ENCODE data around the gene OR52K1.
"Not testable (repeated sequence)": the region's sequence is repeated elsewhere in the genome, so short reads cannot be mapped to it uniquely, and the experiment has no call there.

Gene OR52K1

GRCh38 chr11:4491405-4491804 is 9.0 kb downstream of the OR52K1 start:
- not testable (repeated sequence) for DNase-seq (ENCODE audit: low read depth in 4 of 4, low spot score in 1 of 4)

GRCh38 chr11:4491878-4492606 is 9.6 kb downstream of the OR52K1 start:
- DNase-seq (ENCODE audit: low read depth in 4 of 4, low spot score in 1 of 4), result no peak

DNA sequence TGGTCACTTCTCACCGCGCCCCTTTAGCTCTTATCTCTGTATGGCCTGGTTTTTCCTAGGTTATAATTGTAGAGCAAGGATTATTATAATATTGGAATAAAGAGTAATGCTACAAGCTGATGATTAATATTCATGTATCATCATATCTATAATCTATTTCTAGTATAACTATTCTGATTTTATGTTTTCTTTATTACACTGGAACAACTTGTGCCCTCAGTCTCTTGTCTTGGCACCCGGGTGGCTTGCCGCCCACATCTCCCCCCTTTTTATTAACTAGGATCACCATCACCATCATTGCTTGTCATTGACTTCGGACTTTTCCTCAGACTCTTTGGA is 11.0 kb downstream of the OR52K1 start:
- DNase-seq (ENCODE audit: low read depth in 4 of 4, low spot score in 1 of 4), result no peak

GRCh38 chr11:4495487-4495886 is 13.0 kb downstream of the OR52K1 start:
- DNase-seq (ENCODE audit: low read depth in 4 of 4, low spot score in 1 of 4), result no peak

DNA sequence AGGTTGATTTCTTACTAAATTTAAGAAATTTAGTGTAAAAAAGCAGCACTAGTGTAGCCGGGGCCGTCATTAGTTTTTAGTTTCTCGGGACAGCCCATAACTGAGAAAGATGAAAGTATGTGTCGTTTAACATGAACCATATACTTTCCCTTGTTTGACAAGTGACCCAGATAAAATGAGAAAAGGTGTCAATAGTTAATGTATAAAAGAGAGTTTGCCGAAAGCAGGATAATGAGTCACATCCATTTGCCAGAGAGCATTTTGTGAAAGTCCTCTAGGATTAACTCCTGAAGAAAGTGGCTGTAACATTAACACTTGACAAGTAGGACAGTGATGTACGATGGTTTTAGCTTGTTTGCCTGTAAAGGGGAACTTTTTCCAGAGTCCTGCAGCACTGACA is 13.5 kb downstream of the OR52K1 start:
- DNase-seq (ENCODE audit: low read depth in 4 of 4, low spot score in 1 of 4), result no peak

- no peak for DNase-seq (ENCODE audit: low read depth in 4 of 4, low spot score in 1 of 4)
Observed at GRCh38 chr11:4496557-4497248, 14.3 kb downstream of the OR52K1 start.

DNA sequence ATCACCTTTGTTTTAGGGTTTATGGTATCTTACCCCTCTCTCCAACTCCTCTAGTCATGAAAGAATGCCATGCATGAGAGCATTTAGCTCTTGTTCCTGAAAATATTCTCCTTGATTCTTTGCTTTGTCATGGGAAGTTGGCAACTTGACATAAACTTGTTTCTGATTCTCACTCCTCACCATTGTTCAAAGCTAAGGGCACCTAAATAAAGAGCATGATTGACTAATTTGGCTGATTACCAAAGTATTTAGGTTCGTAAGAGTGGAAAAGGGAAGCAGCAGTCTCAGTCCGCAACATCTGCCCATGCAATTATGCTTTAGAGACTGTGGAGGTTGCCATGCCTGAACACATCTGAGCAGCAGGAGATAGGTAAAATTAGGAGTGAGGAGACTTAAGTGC is 26.4 kb downstream of the OR52K1 start:
- DNase-seq (ENCODE audit: low read depth in 4 of 4, low spot score in 1 of 4), result no peak

DNA sequence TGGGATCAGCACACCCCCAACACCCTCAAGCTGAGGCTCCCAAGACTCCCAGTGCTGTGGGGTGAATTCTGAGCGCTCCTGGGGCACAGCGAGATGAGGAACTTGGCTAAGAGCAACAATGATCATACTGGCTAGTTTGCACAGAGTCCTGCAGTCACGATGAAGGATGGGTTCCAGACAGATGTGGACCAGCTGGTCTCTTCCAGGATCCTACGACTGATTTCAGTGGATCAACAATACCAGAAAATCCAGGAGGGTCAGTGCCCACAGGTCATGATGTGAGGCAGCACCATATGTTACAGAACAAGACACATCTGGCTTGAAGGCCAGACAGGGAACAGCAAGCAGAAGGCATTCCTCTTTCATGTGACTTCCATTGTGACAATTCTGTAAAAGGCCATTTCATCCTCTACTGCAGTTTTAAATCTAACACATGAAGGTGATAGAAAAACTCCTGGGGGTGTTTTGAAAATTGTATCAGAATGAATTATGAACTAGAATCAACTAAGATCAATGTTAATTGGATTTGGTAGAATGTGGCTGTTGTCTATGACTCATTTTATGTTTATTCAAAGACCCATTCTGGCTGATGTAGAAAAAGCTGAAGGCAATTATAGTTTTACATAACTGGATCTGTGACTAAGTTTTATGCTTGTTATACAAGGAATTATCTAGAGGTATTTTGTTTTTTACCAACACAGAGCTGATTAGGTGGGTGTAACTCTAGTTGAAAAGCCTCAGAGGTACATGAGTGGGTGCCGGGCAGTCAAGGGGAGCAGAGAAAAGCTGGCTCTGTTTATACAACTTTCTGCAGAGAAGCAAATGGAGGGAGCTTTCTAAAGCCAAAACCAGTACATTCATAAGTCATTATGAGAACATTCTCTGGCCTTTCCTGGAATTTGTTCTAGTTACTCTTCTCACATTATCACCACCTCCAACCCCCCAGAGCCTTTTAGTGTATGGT is 29.1 kb downstream of the OR52K1 start:
- DNase-seq (ENCODE audit: low read depth in 4 of 4, low spot score in 1 of 4), result no peak

DNA sequence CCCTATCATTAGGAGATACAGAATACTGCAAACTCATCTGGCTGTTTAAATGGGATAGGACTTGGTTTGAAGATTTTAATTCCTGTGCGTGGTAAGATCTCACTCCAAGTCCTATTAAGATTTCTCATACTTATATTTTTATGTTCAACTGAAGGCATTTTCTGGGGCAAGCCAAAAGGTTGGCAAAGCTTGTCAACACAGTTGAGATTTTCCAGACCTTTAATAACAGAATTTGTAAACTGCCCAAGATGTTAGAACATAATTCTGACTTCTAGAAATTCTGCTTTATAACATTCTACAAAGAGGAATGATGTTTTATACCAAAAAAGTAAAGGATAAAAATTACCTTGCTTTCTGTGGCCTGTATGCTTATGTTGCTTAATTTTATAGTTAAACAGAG is 31.8 kb downstream of the OR52K1 start:
- no peak for DNase-seq (ENCODE audit: low read depth in 4 of 4, low spot score in 1 of 4)

- no peak for DNase-seq (ENCODE audit: low read depth in 4 of 4, low spot score in 1 of 4)
Observed at GRCh38 chr11:4522339-4522738, 39.9 kb downstream of the OR52K1 start.

- no peak for DNase-seq (ENCODE audit: low read depth in 4 of 4, low spot score in 1 of 4)
Observed at GRCh38 chr11:4522752-4523151, 40.3 kb downstream of the OR52K1 start.

GRCh38 chr11:4523666-4524065 is 41.2 kb downstream of the OR52K1 start:
- no peak for DNase-seq (ENCODE audit: low read depth in 4 of 4, low spot score in 1 of 4)

DNA sequence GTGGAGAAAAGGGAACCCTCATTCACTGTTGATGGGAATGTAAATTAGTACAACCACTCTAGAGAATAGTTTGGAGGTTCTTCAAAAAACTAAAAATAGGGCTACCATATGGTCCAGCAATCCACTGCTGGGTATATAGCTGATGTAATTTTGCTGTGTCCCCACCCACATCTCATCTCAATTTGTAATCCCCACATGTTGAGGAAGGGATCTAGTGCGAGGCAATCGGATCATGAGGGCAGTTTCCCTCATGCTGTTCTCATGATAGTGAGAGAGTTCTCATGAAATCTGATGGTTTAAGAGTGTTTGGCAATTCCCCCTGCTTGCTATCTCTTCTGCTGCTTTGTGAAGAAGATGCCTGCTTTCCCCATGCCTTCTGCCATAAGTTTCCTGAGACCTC is 45.5 kb downstream of the OR52K1 start:
- no peak for DNase-seq (ENCODE audit: low read depth in 4 of 4, low spot score in 1 of 4)

DNA sequence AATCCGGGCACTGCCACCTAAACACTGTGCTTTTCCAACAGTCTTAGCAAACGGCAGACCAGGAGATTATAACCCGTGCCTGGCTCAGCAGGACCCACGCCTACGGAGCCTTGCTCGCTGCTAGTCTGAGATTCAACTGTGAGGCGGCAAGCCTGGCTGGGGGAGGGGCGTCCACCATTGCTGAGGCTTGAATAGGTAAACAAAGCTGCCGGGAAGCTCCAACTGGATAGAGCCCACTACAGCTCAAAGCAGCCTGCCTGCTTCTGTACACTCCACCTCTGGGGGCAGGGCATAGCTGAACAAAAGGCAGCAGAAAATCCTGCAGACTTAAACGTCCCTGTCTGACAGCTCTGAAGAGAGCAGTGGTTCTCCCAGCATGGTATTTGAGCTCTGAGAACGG is 49.2 kb downstream of the OR52K1 start:
- not testable (repeated sequence) for DNase-seq (ENCODE audit: low read depth in 4 of 4, low spot score in 1 of 4)

DNA sequence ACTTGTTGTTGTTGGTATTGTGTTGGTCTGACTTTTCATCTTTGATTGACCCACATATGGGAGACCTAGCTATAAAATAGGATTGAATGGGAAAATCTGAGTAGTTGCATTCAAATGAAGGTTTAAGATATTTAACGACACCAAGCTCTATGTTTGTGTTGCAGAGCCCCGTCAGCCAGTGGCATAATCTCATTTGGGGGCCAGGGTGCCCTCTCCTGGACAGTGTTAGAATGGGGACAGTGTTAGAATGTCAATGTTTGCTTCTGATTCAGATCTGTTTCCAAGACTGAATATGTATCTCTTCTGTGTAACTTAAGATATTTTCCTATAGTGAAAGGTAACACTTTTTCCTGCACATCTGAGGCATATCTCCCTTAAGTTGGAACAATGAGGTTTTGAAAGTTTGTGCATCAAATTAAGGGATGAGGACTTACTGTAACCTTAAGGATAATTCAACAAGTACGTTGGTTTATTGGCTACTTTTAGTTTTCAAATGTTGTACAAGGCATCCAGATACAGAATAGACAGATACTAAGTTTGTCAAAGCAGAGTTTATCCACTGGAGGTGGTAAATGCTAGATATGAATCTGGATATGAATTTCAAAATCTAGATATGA is 57.3 kb downstream of the OR52K1 start:
- DNase-seq (ENCODE audit: low read depth in 4 of 4, low spot score in 1 of 4), result peak in 3 of 4 experiments; percentile 22 to 37 (median 36)

GRCh38 chr11:4541071-4541470 is 58.6 kb downstream of the OR52K1 start:
- DNase-seq (ENCODE audit: low read depth in 4 of 4, low spot score in 1 of 4), result no peak
